K562 (cell line): ENCODE results near the gene MGAT4B.

ENCODE experiments used
- CTCF ChIP-seq, 3 experiments: IDR thresholded peaks in 2 of 3; conservative IDR thresholded peaks in 1 of 3; 2 replicates each; pipeline ENCODE4 v1.5.1; 2011 to 2012; ENCODE audit warnings: low read length in 3 of 3, mild to moderate bottlenecking in 3 of 3, control low read depth in 2 of 3, improper control_type of control experiment in 1 of 3, inconsistent platforms in 1 of 3, low read depth in 1 of 3, mixed read lengths in 1 of 3, moderate library complexity in 1 of 3; ENCODE audit not compliant: insufficient read depth in 2 of 3
- EP300 ChIP-seq: IDR thresholded peaks from 2 replicates; pipeline ENCODE4 v1.6.1; 2012; ENCODE audit warnings: low read length, improper control_type of control experiment
- FOXO4 ChIP-seq: fragments of 450-650 bp; formaldehyde crosslinking; IDR thresholded peaks from 2 replicates; pipeline ENCODE4 v1.4.0; 2020; ENCODE audit warnings: mild to moderate bottlenecking, moderate library complexity
- HMG20A ChIP-seq: fragments of 450-650 bp; formaldehyde crosslinking; conservative IDR thresholded peaks from 2 replicates; pipeline ENCODE4 v1.4.0; 2020; ENCODE audit warnings: mild to moderate bottlenecking, mixed read lengths
- JUND ChIP-seq, 2 experiments: IDR thresholded peaks; 2 replicates in 1 of 2; 3 replicates in 1 of 2; pipeline ENCODE4 v1.6.1; 2011; ENCODE audit warnings: borderline replicate concordance in 2 of 2, low read depth in 2 of 2, low read length in 2 of 2, improper control_type of control experiment in 1 of 2, missing biosample characterization in 1 of 2, missing genetic modification characterization in 1 of 2, missing genetic modification reagents in 1 of 2
- MED1 ChIP-seq: sonication (generic); formaldehyde crosslinking; IDR thresholded peaks from 2 replicates; pipeline ENCODE4 v1.8.1; 2023; ENCODE audit warnings: missing genetic modification reagents, borderline replicate concordance
- NCOA2 ChIP-seq, 2 experiments: fragments of 450-650 bp; IDR thresholded peaks; 2 replicates each; pipeline ENCODE4 v1.6.1; 2018; ENCODE audit warnings: mild to moderate bottlenecking in 2 of 2, moderate library complexity in 1 of 2; ENCODE audit not compliant: partially characterized antibody in 2 of 2
- POLR2A ChIP-seq: fragments of 450-650 bp; conservative IDR thresholded peaks from 2 replicates; pipeline ENCODE4 v1.6.1; 2016
- SRSF9 ChIP-seq: fragments of 200-400 bp; formaldehyde crosslinking; IDR thresholded peaks from 2 replicates; pipeline ENCODE4 v1.6.1; 2017; ENCODE audit warnings: low read depth, low read length, borderline replicate concordance
- TBL1XR1 ChIP-seq, 2 experiments: IDR thresholded peaks; 2 replicates each; pipeline ENCODE4 v1.6.1; 2012; ENCODE audit warnings: improper control_type of control experiment in 2 of 2, low read length in 2 of 2, mild to moderate bottlenecking in 1 of 2
- ZNF24 ChIP-seq: fragments of 450-650 bp; IDR thresholded peaks from 2 replicates; pipeline ENCODE4 v1.6.1; 2016

GRCh38 chr5:179829732-179830435 lies 23.2 kb upstream of the MGAT4B start:
- TF ChIP-seq CTCF (IDR thresholded peaks at IDR 0.05 in 2 of 3, conservative IDR thresholded peaks at IDR 0.05 in 1 of 3; ENCODE audit: insufficient read depth in 2 of 3, low read depth in 1 of 3, low read length in 3 of 3) (no peak), SRSF9 (no peak), TBL1XR1 (IDR thresholded peaks at IDR 0.05; ENCODE audit: low read length in 2 of 2) (no peak), ZNF24 (no peak), FOXO4 (CRISPR knock-in tag) (no peak), POLR2A (no peak; the same call in 1 of the 2 replicates), HMG20A (CRISPR knock-in tag) (no peak), JUND (IDR thresholded peaks at IDR 0.05; ENCODE audit: borderline replicate concordance, low read depth, low read length) (no peak), JUND (tag; IDR thresholded peaks at IDR 0.05; ENCODE audit: borderline replicate concordance, low read depth, low read length) (no peak), MED1 (CRISPR knock-in tag) (no peak), NCOA2 (IDR thresholded peaks at IDR 0.05; ENCODE audit: partially characterized antibody in 2 of 2) (no peak), EP300 (no peak)
